HepG2 (cell line): ENCODE measurements around the gene PARD3.

Source experiments
- GABPA ChIP-seq, 2 experiments: IDR thresholded peaks; 2 replicates each; pipeline ENCODE4 v1.6.1; 2011 to 2016; ENCODE audit warnings: low read depth in 2 of 2, low read length in 1 of 2, missing biosample characterization in 1 of 2, missing genetic modification characterization in 1 of 2
- MATR3 ChIP-seq: sonication (generic); formaldehyde crosslinking; IDR thresholded peaks from 2 replicates; pipeline ENCODE4 v1.4.0; 2020; ENCODE audit warnings: missing genetic modification reagents
- STAG1 ChIP-seq: sonication (generic); formaldehyde crosslinking; IDR thresholded peaks from 2 replicates; pipeline ENCODE4 v1.4.0; 2020; ENCODE audit warnings: missing genetic modification reagents
- ZSCAN29 ChIP-seq: sonication (generic); formaldehyde crosslinking; conservative IDR thresholded peaks from 2 replicates; pipeline ENCODE4 v1.4.0; 2020; ENCODE audit warnings: mild to moderate bottlenecking, missing genetic modification reagents
- TF ChIP-seq, protein P1 (sequence below): sonication (generic); formaldehyde crosslinking; IDR thresholded peaks from 2 replicates; pipeline ENCODE4 v1.9.0; 2021; ENCODE audit warnings: missing genetic modification reagents, borderline replicate concordance
- TF ChIP-seq, protein P2 (sequence below): sonication (generic); formaldehyde crosslinking; IDR thresholded peaks from 2 replicates; pipeline ENCODE4 v1.4.0; 2020; ENCODE audit warnings: missing genetic modification reagents, mild to moderate bottlenecking, borderline replicate concordance

DNA sequence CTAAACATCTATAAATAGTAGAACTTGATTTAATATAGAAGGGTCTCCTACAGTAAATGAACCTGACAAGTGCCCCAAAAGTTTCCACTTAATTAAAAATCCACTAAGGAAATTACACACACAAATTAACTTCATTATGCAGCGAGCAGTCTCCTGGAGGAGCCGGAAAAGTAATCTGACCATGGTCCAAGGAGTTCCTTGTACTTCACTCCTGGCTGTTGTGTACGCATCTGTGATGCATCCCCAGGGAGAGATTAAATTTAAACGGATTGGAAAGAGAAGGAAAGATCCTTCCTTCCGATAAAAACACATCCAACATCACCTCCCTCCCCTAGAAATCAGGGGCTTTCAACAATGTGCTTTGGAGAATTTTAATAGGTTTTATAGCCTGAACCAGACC is 85.5 kb downstream of the PARD3 start:
- no peak for TF ChIP-seq ZSCAN29
- TF ChIP-seq STAG1 (CRISPR knock-in tag): no peak
- no peak for TF ChIP-seq GABPA (IDR thresholded peaks at IDR 0.05; ENCODE audit: low read depth, low read length)
- no peak for TF ChIP-seq GABPA (CRISPR knock-in tag; IDR thresholded peaks at IDR 0.05; ENCODE audit: low read depth)
- TF ChIP-seq, protein P1, sequence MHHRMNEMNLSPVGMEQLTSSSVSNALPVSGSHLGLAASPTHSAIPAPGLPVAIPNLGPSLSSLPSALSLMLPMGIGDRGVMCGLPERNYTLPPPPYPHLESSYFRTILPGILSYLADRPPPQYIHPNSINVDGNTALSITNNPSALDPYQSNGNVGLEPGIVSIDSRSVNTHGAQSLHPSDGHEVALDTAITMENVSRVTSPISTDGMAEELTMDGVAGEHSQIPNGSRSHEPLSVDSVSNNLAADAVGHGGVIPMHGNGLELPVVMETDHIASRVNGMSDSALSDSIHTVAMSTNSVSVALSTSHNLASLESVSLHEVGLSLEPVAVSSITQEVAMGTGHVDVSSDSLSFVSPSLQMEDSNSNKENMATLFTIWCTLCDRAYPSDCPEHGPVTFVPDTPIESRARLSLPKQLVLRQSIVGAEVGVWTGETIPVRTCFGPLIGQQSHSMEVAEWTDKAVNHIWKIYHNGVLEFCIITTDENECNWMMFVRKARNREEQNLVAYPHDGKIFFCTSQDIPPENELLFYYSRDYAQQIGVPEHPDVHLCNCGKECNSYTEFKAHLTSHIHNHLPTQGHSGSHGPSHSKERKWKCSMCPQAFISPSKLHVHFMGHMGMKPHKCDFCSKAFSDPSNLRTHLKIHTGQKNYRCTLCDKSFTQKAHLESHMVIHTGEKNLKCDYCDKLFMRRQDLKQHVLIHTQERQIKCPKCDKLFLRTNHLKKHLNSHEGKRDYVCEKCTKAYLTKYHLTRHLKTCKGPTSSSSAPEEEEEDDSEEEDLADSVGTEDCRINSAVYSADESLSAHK (CRISPR knock-in tag): no peak
- TF ChIP-seq, protein P2, sequence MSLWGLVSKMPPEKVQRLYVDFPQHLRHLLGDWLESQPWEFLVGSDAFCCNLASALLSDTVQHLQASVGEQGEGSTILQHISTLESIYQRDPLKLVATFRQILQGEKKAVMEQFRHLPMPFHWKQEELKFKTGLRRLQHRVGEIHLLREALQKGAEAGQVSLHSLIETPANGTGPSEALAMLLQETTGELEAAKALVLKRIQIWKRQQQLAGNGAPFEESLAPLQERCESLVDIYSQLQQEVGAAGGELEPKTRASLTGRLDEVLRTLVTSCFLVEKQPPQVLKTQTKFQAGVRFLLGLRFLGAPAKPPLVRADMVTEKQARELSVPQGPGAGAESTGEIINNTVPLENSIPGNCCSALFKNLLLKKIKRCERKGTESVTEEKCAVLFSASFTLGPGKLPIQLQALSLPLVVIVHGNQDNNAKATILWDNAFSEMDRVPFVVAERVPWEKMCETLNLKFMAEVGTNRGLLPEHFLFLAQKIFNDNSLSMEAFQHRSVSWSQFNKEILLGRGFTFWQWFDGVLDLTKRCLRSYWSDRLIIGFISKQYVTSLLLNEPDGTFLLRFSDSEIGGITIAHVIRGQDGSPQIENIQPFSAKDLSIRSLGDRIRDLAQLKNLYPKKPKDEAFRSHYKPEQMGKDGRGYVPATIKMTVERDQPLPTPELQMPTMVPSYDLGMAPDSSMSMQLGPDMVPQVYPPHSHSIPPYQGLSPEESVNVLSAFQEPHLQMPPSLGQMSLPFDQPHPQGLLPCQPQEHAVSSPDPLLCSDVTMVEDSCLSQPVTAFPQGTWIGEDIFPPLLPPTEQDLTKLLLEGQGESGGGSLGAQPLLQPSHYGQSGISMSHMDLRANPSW (CRISPR knock-in tag): no peak
- no peak for TF ChIP-seq MATR3 (CRISPR knock-in tag)
